T-cell (primary cell): Measurements from ENCODE around the gene MLEC. TPM values are rescaled to one million over a fixed set of nuclear protein-coding genes. Genes with fewer than 3 reads are reported as not detected.

Experiments used
- ATAC-seq, 4 experiments: fragments of 200-7000 bp in 3 of 4; fragments of 150-1000 bp in 1 of 4; cut with Tn5 transposase; replicated peaks in 1 of 4; 1 replicate in 3 of 4; 2 replicates in 1 of 4; pipeline ENCODE4 v1.10.0; 2021; ENCODE audit warnings: moderate library complexity in 3 of 4, mild to moderate bottlenecking in 2 of 4, moderate number of reproducible peaks in 1 of 4
- CTCF ChIA-PET, 2 donors: fragments of 300-600 bp; sonication (Branson Sonifier 250); formaldehyde crosslinking; loops; one replicate each; lab custom pipeline; 2022; ENCODE audit warnings: antibody characterized with exemption in 2 of 2; lab: Charles Lee
- POLR2A ChIA-PET, 2 donors: fragments of 300-600 bp; sonication (Branson Sonifier 250); formaldehyde crosslinking; loops; one replicate each; lab custom pipeline; 2022; ENCODE audit warnings: antibody characterized with exemption in 2 of 2; lab: Charles Lee
- DNase-seq, 35 experiments: peaks; one replicate each; pipeline versions ENCODE4 v3.0.0 to v3.0.0-alpha.2; 2013 to 2023
- H3K27ac ChIP-seq: one replicate; pipeline ENCODE4 v1.5.1; 2013; ENCODE audit warnings: low read length
- H3K27me3 ChIP-seq, 2 experiments: replicated peaks in 1 of 2; 1 replicate in 1 of 2; 2 replicates in 1 of 2; pipeline versions ENCODE4 v1.6.1 to v1.7.0; 2013; ENCODE audit warnings: low read length in 1 of 2, mixed read lengths in 1 of 2; ENCODE audit not compliant: control insufficient read depth in 2 of 2, insufficient read depth in 2 of 2; ENCODE audit errors: extremely low read depth in 1 of 2
- H3K36me3 ChIP-seq, 2 donors: 1 replicate in 1 of 2; 2 replicates in 1 of 2; pipeline versions ENCODE4 v1.6.1 to v1.7.0; 2013; ENCODE audit warnings: low read length in 1 of 2; ENCODE audit not compliant: control insufficient read depth in 2 of 2, insufficient read depth in 1 of 2; ENCODE audit errors: extremely low read depth in 1 of 2
- H3K4me1 ChIP-seq, 2 experiments: 1 replicate in 1 of 2; 2 replicates in 1 of 2; pipeline versions ENCODE4 v1.6.1 to v1.7.0; 2013; ENCODE audit warnings: low read length in 2 of 2, mixed read lengths in 1 of 2; ENCODE audit not compliant: insufficient read depth in 2 of 2, control insufficient read depth in 1 of 2; ENCODE audit errors: extremely low read depth in 1 of 2
- H3K4me3 ChIP-seq, 2 donors: 1 replicate in 1 of 2; 2 replicates in 1 of 2; pipeline versions ENCODE4 v1.5.1 to v1.7.0; 2013; ENCODE audit warnings: mild to moderate bottlenecking in 2 of 2, low read length in 1 of 2, moderate library complexity in 1 of 2; ENCODE audit not compliant: control insufficient read depth in 1 of 2; ENCODE audit errors: extremely low read depth in 1 of 2
- H3K9me3 ChIP-seq: 2 replicates; pipeline ENCODE4 v1.7.0; 2013
- H3K27ac Mint-ChIP-seq, 2 donors: one replicate each; pipeline ENCODE4 v1.8.0; 2020 to 2021; ENCODE audit warnings: mild to moderate bottlenecking in 2 of 2, mixed read lengths in 2 of 2
- H3K27me3 Mint-ChIP-seq, 2 donors: one replicate each; pipeline ENCODE4 v1.8.0; 2021 to 2022; ENCODE audit warnings: mixed read lengths in 2 of 2
- H3K36me3 Mint-ChIP-seq: one replicate; pipeline ENCODE4 v1.8.0; 2021; ENCODE audit warnings: mixed read lengths
- H3K4me1 Mint-ChIP-seq, 3 donors: one replicate each; pipeline ENCODE4 v1.8.0; 2020 to 2022; ENCODE audit warnings: mixed read lengths in 3 of 3, mild to moderate bottlenecking in 1 of 3
- H3K4me3 Mint-ChIP-seq, 3 donors: one replicate each; pipeline ENCODE4 v1.8.0; 2020 to 2022; ENCODE audit warnings: mild to moderate bottlenecking in 3 of 3, mixed read lengths in 3 of 3, moderate library complexity in 3 of 3
- H3K9me3 Mint-ChIP-seq, 3 donors: one replicate each; pipeline ENCODE4 v1.8.0; 2020 to 2022; ENCODE audit warnings: mixed read lengths in 3 of 3
- WGBS: methylation state at CpG from one replicate; pipeline ENCODE4 v1.1.5; 2013; ENCODE audit warnings: missing lambda C conversion rate; ENCODE audit not compliant: insufficient coverage; 5-methylcytosine and 5-hydroxymethylcytosine counted together
- total RNA-seq, 35 experiments: library from RNA in 6 of 35; stranded (reverse) in 6 of 35; fragments of 120-200 nt in 1 of 35; gene quantifications; one replicate each; pipeline versions ENCODE4 v1.2.1 to v1.2.4 and lab custom pipeline; 2013 to 2026

The MLEC gene
- total RNA-seq, 5 donors from 2014 or later (not counting 1 experiment from before 2014, with no cell fraction given), result 26.3 to 61.3 (median 55.3) TPM

GRCh38 chr12:120705618-120706017 is 18.7 kb downstream of the MLEC start:
- no peaks in the 10 kb centered on the region for H3K9me3 Mint-ChIP-seq
- no peaks in the 10 kb centered on the region for H3K27me3 ChIP-seq
- H3K27me3 Mint-ChIP-seq, result no peaks in the 10 kb centered on the region
- no peak for ATAC-seq
- ChIA-PET POLR2A (interaction anchor here in 1 of 2 donors (0.5 kb wide), 1 partner anchor 63 kb away, joined by 3 read pairs; no protein-coding TSS in a partner anchor), CTCF (interaction anchor here (0.6 to 1.6 kb wide), 2 partner anchors 267 to 379 kb away, joined by 3 to 4 read pairs; no protein-coding TSS in a partner anchor)
- peaks cover 3 to 22% of the 10 kb centered on the region in 2 donors for H3K36me3 ChIP-seq
- no peaks in the 10 kb centered on the region for H3K9me3 ChIP-seq
- H3K27ac Mint-ChIP-seq, result no peak overlapping the region
- no CpG with 5 or more reads among the region's 1 CpG for WGBS
- H3K4me3 ChIP-seq, result no peak overlapping the region
- H3K4me1 Mint-ChIP-seq, result peaks cover 7 to 12% (median 8%) of the 10 kb centered on the region in 3 donors
- H3K36me3 Mint-ChIP-seq, result peaks cover 18% of the 10 kb centered on the region
- no peak overlapping the region for H3K27ac ChIP-seq
- DNase-seq, result no peak
- no peak overlapping the region for H3K4me3 Mint-ChIP-seq
- H3K4me1 ChIP-seq, result peaks cover 3 to 8% of the 10 kb centered on the region in 2 experiments

GRCh38 chr12:120706029-120706428 is 19.1 kb downstream of the MLEC start:
- DNase-seq (no peak), ATAC-seq (no peak)
- no peaks in the 10 kb centered on the region for H3K27me3 Mint-ChIP-seq
- peaks cover 14% of the 10 kb centered on the region for H3K36me3 Mint-ChIP-seq
- Histone ChIP-seq H3K4me1 (peaks cover 3 to 12% of the 10 kb centered on the region in 2 experiments), H3K4me3 (no peak overlapping the region), H3K27ac (no peak overlapping the region), H3K36me3 (peaks cover 3 to 18% of the 10 kb centered on the region in 2 donors), H3K9me3 (no peaks in the 10 kb centered on the region), H3K27me3 (no peaks in the 10 kb centered on the region)
- WGBS, result 87% methylated on average over 4 of the region's 5 CpGs
- no peaks in the 10 kb centered on the region for H3K9me3 Mint-ChIP-seq
- H3K4me1 Mint-ChIP-seq, result peaks cover 7 to 13% (median 9%) of the 10 kb centered on the region in 3 donors
- no peak overlapping the region for H3K27ac Mint-ChIP-seq
- CTCF ChIA-PET, result interaction anchor here (0.6 to 1.6 kb wide), 3 partner anchors 196 to 380 kb away, joined by 3 to 4 read pairs (median 3); no protein-coding TSS in a partner anchor
- POLR2A ChIA-PET, result interaction anchor here in 1 of 2 donors (0.5 kb wide), 1 partner anchor 63 kb away, joined by 3 read pairs; no protein-coding TSS in a partner anchor
- H3K4me3 Mint-ChIP-seq, result no peak overlapping the region

DNA sequence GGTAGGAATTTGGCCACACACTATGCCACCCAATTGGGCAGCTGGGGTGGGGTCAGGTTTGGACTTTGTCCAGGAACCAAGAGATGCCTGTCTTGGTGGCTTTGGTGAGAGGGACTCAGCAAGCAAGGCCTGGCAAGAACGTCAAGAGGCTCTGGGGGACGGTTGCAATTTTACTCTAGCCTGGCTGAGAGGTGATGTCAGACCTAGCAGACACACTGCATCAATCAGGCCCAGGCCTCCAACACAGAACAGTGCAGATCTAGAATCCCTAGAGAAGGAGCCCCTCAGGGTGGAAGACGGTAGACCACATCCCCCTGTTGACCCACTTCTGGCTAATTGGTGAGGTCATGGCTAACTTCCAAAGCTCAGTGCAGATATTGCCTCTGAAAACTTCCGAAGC is 21.7 kb downstream of the MLEC start:
- Histone ChIP-seq H3K9me3 (no peaks in the 10 kb centered on the region), H3K36me3 (peaks cover 0 to 3% of the 10 kb centered on the region in 2 donors), H3K27ac (no peak overlapping the region), H3K27me3 (no peaks in the 10 kb centered on the region), H3K4me1 (peaks cover 5 to 20% of the 10 kb centered on the region in 2 experiments), H3K4me3 (no peak overlapping the region)
- 36% methylated on average over 3 of the region's 4 CpGs for WGBS
- ChIA-PET CTCF (interaction anchor here in 1 of 2 donors (3.2 kb wide), 1 partner anchor 128 kb away, joined by 13 read pairs; the partner anchor contains the start of gene POP5), POLR2A (interaction anchor here in 1 of 2 donors (0.5 kb wide), 1 partner anchor 66 kb away, joined by 8 read pairs; no protein-coding TSS in a partner anchor)
- peak overlapping the region in 2 of 3 donors; percentile 28 to 31 for H3K4me3 Mint-ChIP-seq
- no peaks in the 10 kb centered on the region for H3K27me3 Mint-ChIP-seq
- H3K27ac Mint-ChIP-seq, result peak overlapping the region in 1 of 2 donors; percentile 7
- H3K36me3 Mint-ChIP-seq, result peaks cover 2% of the 10 kb centered on the region
- DNase-seq, result no peak
- H3K9me3 Mint-ChIP-seq, result no peaks in the 10 kb centered on the region
- H3K4me1 Mint-ChIP-seq, result peaks cover 29 to 38% (median 32%) of the 10 kb centered on the region in 3 donors
- ATAC-seq, result no peak

DNA sequence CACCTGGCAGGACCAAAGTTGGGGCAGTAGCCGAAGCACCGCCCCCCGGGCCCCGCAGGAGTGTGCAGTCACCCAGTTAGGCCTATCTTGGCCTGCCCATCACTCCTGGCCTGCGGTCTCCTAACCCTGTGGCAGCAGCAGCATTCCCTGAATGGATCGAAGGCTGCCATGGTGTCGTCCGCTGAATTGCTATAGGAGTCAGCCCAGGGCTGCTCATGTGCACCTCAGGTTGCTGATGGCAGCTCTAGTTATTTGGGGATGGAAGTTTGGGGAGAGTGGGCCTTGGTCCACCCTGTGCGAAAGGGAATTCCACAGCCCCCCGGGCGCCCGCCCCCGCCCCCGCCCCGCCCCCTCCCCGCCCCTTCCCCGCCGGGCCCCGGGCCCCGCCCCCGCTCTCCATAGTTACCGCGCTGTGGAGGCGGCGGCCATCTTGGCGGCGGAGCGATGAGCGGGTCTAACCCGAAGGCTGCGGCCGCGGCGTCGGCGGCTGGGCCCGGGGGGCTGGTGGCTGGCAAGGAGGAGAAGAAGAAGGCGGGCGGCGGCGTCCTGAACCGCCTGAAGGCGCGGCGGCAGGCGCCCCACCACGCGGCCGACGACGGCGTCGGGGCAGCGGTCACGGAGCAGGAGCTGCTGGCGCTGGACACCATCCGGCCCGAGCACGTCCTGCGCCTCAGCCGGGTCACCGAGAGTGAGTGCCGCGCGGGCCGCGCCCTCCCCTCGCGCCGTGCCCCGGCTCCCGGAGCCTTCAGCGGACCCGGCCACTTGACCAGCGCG is 23.3 kb downstream of the MLEC start, which contains the start of gene UNC119B:
TSS of gene UNC119B (plus strand) at position 428 of the 774 bp plus-strand sequence. CDS start at position 445, 17 bp downstream.
- H3K27me3 Mint-ChIP-seq, result no peaks in the 10 kb centered on the region

GRCh38 chr12:120710805-120711296 is 23.9 kb downstream of the MLEC start:
- H3K27me3 Mint-ChIP-seq, result no peaks in the 10 kb centered on the region
- H3K4me1 Mint-ChIP-seq, result peaks cover 34 to 45% (median 39%) of the 10 kb centered on the region in 3 donors
- POLR2A ChIA-PET, result interaction anchor here in 1 of 2 donors (0.7 kb wide), 1 partner anchor 14 kb away, joined by 3 read pairs; no protein-coding TSS in a partner anchor
- Histone ChIP-seq H3K27me3 (no peaks in the 10 kb centered on the region), H3K27ac (peak overlapping the region; percentile 42), H3K4me3 (peak overlapping the region; percentile 62 to 89), H3K36me3 (peaks cover 0 to 8% of the 10 kb centered on the region in 2 donors), H3K4me1 (peaks cover 5 to 23% of the 10 kb centered on the region in 2 experiments), H3K9me3 (no peaks in the 10 kb centered on the region)
- peaks cover 8% of the 10 kb centered on the region for H3K36me3 Mint-ChIP-seq
- H3K4me3 Mint-ChIP-seq, result peak overlapping the region; percentile 87 to 90 (median 88)
- WGBS, result under 1% methylated on average over 31 of the region's 31 CpGs
- H3K27ac Mint-ChIP-seq, result peak overlapping the region; percentile 81 to 90
- CTCF ChIA-PET, result interaction anchor here (0.6 to 3.2 kb wide), 6 partner anchors 61 to 513 kb away, joined by 3 to 13 read pairs (median 3); partner anchors contain the start of gene POP5 (in 1 of the 2)
- H3K9me3 Mint-ChIP-seq, result no peaks in the 10 kb centered on the region
- DNase-seq (peak in 8 of 35 experiments; percentile 7 to 35 (median 18)), ATAC-seq (peak in 3 of 4 experiments; percentile 25 to 47 (median 33))

More for the DNA sequence above, 23.3 kb downstream of the MLEC start, which contains the start of gene UNC119B:
- peaks cover 5 to 23% of the 10 kb centered on the region in 2 experiments for H3K4me1 ChIP-seq
- peaks cover 34 to 45% (median 39%) of the 10 kb centered on the region in 3 donors for H3K4me1 Mint-ChIP-seq
- peaks cover 0 to 8% of the 10 kb centered on the region in 2 donors for H3K36me3 ChIP-seq
- ChIA-PET CTCF (interaction anchor here (0.6 to 3.2 kb wide), 5 partner anchors 129 to 418 kb away, joined by 3 to 13 read pairs (median 6); partner anchors contain the start of gene POP5 (in 1 of the 2)), POLR2A (interaction anchor here in 1 of 2 donors (0.7 kb wide), 1 partner anchor 419 kb away, joined by 4 read pairs; no protein-coding TSS in a partner anchor)
- under 1% methylated on average over 56 of the region's 76 CpGs for WGBS
- peak within 1 kb of the TSS; percentile 46 for H3K27ac ChIP-seq
- peak within 1 kb of the TSS; percentile 87 to 90 (median 88) for H3K4me3 Mint-ChIP-seq
- H3K9me3 ChIP-seq, result no peaks in the 10 kb centered on the region
- DNase-seq, result peak; percentile 30 to 83 (median 64)
- ATAC-seq, result peak; percentile 90 to 94 (median 92)
- peaks cover 8% of the 10 kb centered on the region for H3K36me3 Mint-ChIP-seq
- H3K27ac Mint-ChIP-seq, result peak within 1 kb of the TSS; percentile 88 to 90
- H3K27me3 ChIP-seq, result no peaks in the 10 kb centered on the region
- H3K9me3 Mint-ChIP-seq, result no peaks in the 10 kb centered on the region
- H3K4me3 ChIP-seq, result peak within 1 kb of the TSS; percentile 62 to 89
